ENCODE data around the gene FGF1. TPM values are rescaled to one million over a fixed set of nuclear protein-coding genes. Genes with fewer than 3 reads are reported as not detected.
A peak's percentile ranks its signal among the peaks of the same experiment; 100 is the strongest.

FGF1 gene
- total and polyA plus RNA-seq, 4 donors, result 19.8 to 44.2 (median 25.0) TPM

- WGBS, 2 donors, result 88 to 97% methylated on average over 4 of the region's 4 CpGs
- ATAC-seq (ENCODE audit: low FRiP score), result no peak
- Histone ChIP-seq H3K4me3 (ENCODE audit: low read length in 2 of 2) (no peak overlapping the region), H3K4me1 (ENCODE audit: control insufficient read depth in 1 of 2, insufficient read depth in 2 of 2, low read length in 2 of 2) (peaks cover 1 to 4% of the 10 kb centered on the region in 2 donors), H3K36me3 (ENCODE audit: control insufficient read depth in 1 of 2, insufficient read depth in 2 of 2, low read length in 1 of 2) (no peaks in the 10 kb centered on the region), H3K27ac (ENCODE audit: low read depth in 1 of 2, low read length in 2 of 2) (no peak overlapping the region), H3K27me3 (ENCODE audit: control insufficient read depth in 1 of 2, insufficient read depth in 2 of 2, low read length in 1 of 2) (no peaks in the 10 kb centered on the region), H3K9me3 (ENCODE audit: control insufficient read depth, low read length) (no peaks in the 10 kb centered on the region)
- intact Hi-C loops (cut with DNase I), result no loop called here
- no peak for DNase-seq
These were observed 46.4 kb downstream of the FGF1 start for GRCh38 chr5:142639455-142639854.

GRCh38 chr5:142637871-142638270, 48.0 kb downstream of the FGF1 start:
- peaks cover 0 to 1% of the 10 kb centered on the region in 2 donors for H3K4me1 ChIP-seq (ENCODE audit: control insufficient read depth in 1 of 2, insufficient read depth in 2 of 2, low read length in 2 of 2)
- no peak for ATAC-seq (ENCODE audit: low FRiP score)
- H3K4me3 ChIP-seq (ENCODE audit: low read length in 2 of 2), result no peak overlapping the region
- 86 to 92% methylated on average over 2 of the region's 2 CpGs for WGBS, 2 donors
- intact Hi-C loops (cut with DNase I), result no loop called here
- no peaks in the 10 kb centered on the region for H3K36me3 ChIP-seq (ENCODE audit: control insufficient read depth in 1 of 2, insufficient read depth in 2 of 2, low read length in 1 of 2)
- no peak overlapping the region for H3K27ac ChIP-seq (ENCODE audit: low read depth in 1 of 2, low read length in 2 of 2)
- no peaks in the 10 kb centered on the region for H3K27me3 ChIP-seq (ENCODE audit: control insufficient read depth in 1 of 2, insufficient read depth in 2 of 2, low read length in 1 of 2)
- no peak for DNase-seq
- no peaks in the 10 kb centered on the region for H3K9me3 ChIP-seq (ENCODE audit: control insufficient read depth, low read length)

- H3K4me3 ChIP-seq (ENCODE audit: low read length in 2 of 2), result no peak overlapping the region
- peaks cover 0 to 1% of the 10 kb centered on the region in 2 donors for H3K4me1 ChIP-seq (ENCODE audit: control insufficient read depth in 1 of 2, insufficient read depth in 2 of 2, low read length in 2 of 2)
- 81 to 90% methylated on average over 6 of the region's 6 CpGs for WGBS, 2 donors
- H3K9me3 ChIP-seq (ENCODE audit: control insufficient read depth, low read length), result no peaks in the 10 kb centered on the region
- intact Hi-C loops (cut with DNase I), result no loop called here
- no peaks in the 10 kb centered on the region for H3K36me3 ChIP-seq (ENCODE audit: control insufficient read depth in 1 of 2, insufficient read depth in 2 of 2, low read length in 1 of 2)
- no peak for DNase-seq
- peak overlapping the region in 1 of 2 donors; percentile 32 for H3K27ac ChIP-seq (ENCODE audit: low read depth in 1 of 2, low read length in 2 of 2)
- no peak for ATAC-seq (ENCODE audit: low FRiP score)
- H3K27me3 ChIP-seq (ENCODE audit: control insufficient read depth in 1 of 2, insufficient read depth in 2 of 2, low read length in 1 of 2), result no peaks in the 10 kb centered on the region
These were observed 49.1 kb downstream of the FGF1 start for GRCh38 chr5:142636698-142637324.

- Histone ChIP-seq H3K9me3 (ENCODE audit: control insufficient read depth, low read length) (no peaks in the 10 kb centered on the region), H3K4me1 (ENCODE audit: control insufficient read depth in 1 of 2, insufficient read depth in 2 of 2, low read length in 2 of 2) (peaks cover 0 to 1% of the 10 kb centered on the region in 2 donors), H3K27me3 (ENCODE audit: control insufficient read depth in 1 of 2, insufficient read depth in 2 of 2, low read length in 1 of 2) (no peaks in the 10 kb centered on the region), H3K4me3 (ENCODE audit: low read length in 2 of 2) (no peak overlapping the region), H3K27ac (ENCODE audit: low read depth in 1 of 2, low read length in 2 of 2) (peak overlapping the region in 1 of 2 donors; percentile 30), H3K36me3 (ENCODE audit: control insufficient read depth in 1 of 2, insufficient read depth in 2 of 2, low read length in 1 of 2) (no peaks in the 10 kb centered on the region)
- intact Hi-C loops (cut with DNase I), result no loop called here
- WGBS, 2 donors, result 33 to 44% methylated on average over 5 of the region's 5 CpGs
- no peak for ATAC-seq (ENCODE audit: low FRiP score)
- no peak for DNase-seq
These were observed 49.8 kb downstream of the FGF1 start for GRCh38 chr5:142636093-142636492.

GRCh38 chr5:142634216-142635011, 51.5 kb downstream of the FGF1 start:
- intact Hi-C loops (cut with DNase I), result no loop called here
- 59 to 72% methylated on average over 8 of the region's 8 CpGs for WGBS, 2 donors
- Histone ChIP-seq H3K27ac (ENCODE audit: low read depth in 1 of 2, low read length in 2 of 2) (no peak overlapping the region), H3K4me1 (ENCODE audit: control insufficient read depth in 1 of 2, insufficient read depth in 2 of 2, low read length in 2 of 2) (no peaks in the 10 kb centered on the region), H3K36me3 (ENCODE audit: control insufficient read depth in 1 of 2, insufficient read depth in 2 of 2, low read length in 1 of 2) (no peaks in the 10 kb centered on the region), H3K4me3 (ENCODE audit: low read length in 2 of 2) (no peak overlapping the region), H3K9me3 (ENCODE audit: control insufficient read depth, low read length) (no peaks in the 10 kb centered on the region), H3K27me3 (ENCODE audit: control insufficient read depth in 1 of 2, insufficient read depth in 2 of 2, low read length in 1 of 2) (no peaks in the 10 kb centered on the region)
- ATAC-seq (ENCODE audit: low FRiP score) (no peak), DNase-seq (no peak)

GRCh38 chr5:142630927-142631539, 54.9 kb downstream of the FGF1 start:
- Histone ChIP-seq H3K27ac (ENCODE audit: low read depth in 1 of 2, low read length in 2 of 2) (no peak overlapping the region), H3K9me3 (ENCODE audit: control insufficient read depth, low read length) (no peaks in the 10 kb centered on the region), H3K4me1 (ENCODE audit: control insufficient read depth in 1 of 2, insufficient read depth in 2 of 2, low read length in 2 of 2) (no peaks in the 10 kb centered on the region), H3K27me3 (ENCODE audit: control insufficient read depth in 1 of 2, insufficient read depth in 2 of 2, low read length in 1 of 2) (no peaks in the 10 kb centered on the region), H3K36me3 (ENCODE audit: control insufficient read depth in 1 of 2, insufficient read depth in 2 of 2, low read length in 1 of 2) (no peaks in the 10 kb centered on the region), H3K4me3 (ENCODE audit: low read length in 2 of 2) (no peak overlapping the region)
- ATAC-seq (ENCODE audit: low FRiP score), result no peak
- 83 to 85% methylated on average over 7 of the region's 7 CpGs for WGBS, 2 donors
- intact Hi-C loops (cut with DNase I), result no loop called here
- DNase-seq, result no peak

GRCh38 chr5:142627383-142628217, 58.3 kb downstream of the FGF1 start:
- no peak overlapping the region for H3K27ac ChIP-seq (ENCODE audit: low read depth in 1 of 2, low read length in 2 of 2)

GRCh38 chr5:142626786-142627185, 59.1 kb downstream of the FGF1 start:
- 83 to 84% methylated on average over 2 of the region's 2 CpGs for WGBS, 2 donors
- Histone ChIP-seq H3K4me1 (ENCODE audit: control insufficient read depth in 1 of 2, insufficient read depth in 2 of 2, low read length in 2 of 2) (peaks cover 0 to 6% of the 10 kb centered on the region in 2 donors), H3K9me3 (ENCODE audit: control insufficient read depth, low read length) (no peaks in the 10 kb centered on the region), H3K27ac (ENCODE audit: low read depth in 1 of 2, low read length in 2 of 2) (no peak overlapping the region), H3K27me3 (ENCODE audit: control insufficient read depth in 1 of 2, insufficient read depth in 2 of 2, low read length in 1 of 2) (no peaks in the 10 kb centered on the region), H3K36me3 (ENCODE audit: control insufficient read depth in 1 of 2, insufficient read depth in 2 of 2, low read length in 1 of 2) (no peaks in the 10 kb centered on the region), H3K4me3 (ENCODE audit: low read length in 2 of 2) (no peak overlapping the region)
- ATAC-seq (ENCODE audit: low FRiP score), result no peak
- intact Hi-C loops (cut with DNase I), result no loop called here
- no peak for DNase-seq

More at GRCh38 chr5:142627383-142628217, 58.3 kb downstream of the FGF1 start:
- intact Hi-C loops (cut with DNase I), result no loop called here
- 66 to 67% methylated on average over 5 of the region's 5 CpGs for WGBS, 2 donors
- Histone ChIP-seq H3K27me3 (ENCODE audit: control insufficient read depth in 1 of 2, insufficient read depth in 2 of 2, low read length in 1 of 2) (no peaks in the 10 kb centered on the region), H3K4me1 (ENCODE audit: control insufficient read depth in 1 of 2, insufficient read depth in 2 of 2, low read length in 2 of 2) (no peaks in the 10 kb centered on the region), H3K9me3 (ENCODE audit: control insufficient read depth, low read length) (no peaks in the 10 kb centered on the region), H3K4me3 (ENCODE audit: low read length in 2 of 2) (no peak overlapping the region), H3K36me3 (ENCODE audit: control insufficient read depth in 1 of 2, insufficient read depth in 2 of 2, low read length in 1 of 2) (no peaks in the 10 kb centered on the region)
- ATAC-seq (ENCODE audit: low FRiP score), result no peak
- no peak for DNase-seq

Data from aorta (tissue), 5 donors.